NT2/D1 (cell line): ENCODE results near the gene ANAPC10.

Source experiments
- DNase-seq: peaks from one replicate; pipeline ENCODE4 v3.0.0-alpha.2; 2011; ENCODE audit warnings: low read depth, low spot score
- H3K27me3 ChIP-seq: 2 replicates; pipeline ENCODE4 v1.6.0; 2011; ENCODE audit warnings: mild to moderate bottlenecking; ENCODE audit not compliant: insufficient read length, insufficient read depth
- H3K36me3 ChIP-seq: 2 replicates; pipeline ENCODE4 v1.6.1; 2011; ENCODE audit warnings: mild to moderate bottlenecking, low read length, mixed read lengths; ENCODE audit not compliant: insufficient read depth, insufficient read length
- H3K4me1 ChIP-seq: 2 replicates; pipeline ENCODE4 v1.5.1; 2011; ENCODE audit not compliant: insufficient read depth, insufficient read length
- H3K4me3 ChIP-seq: 2 replicates; pipeline ENCODE4 v1.5.1; 2011; ENCODE audit warnings: low read depth; ENCODE audit not compliant: insufficient read length
- H3K9ac ChIP-seq: 2 replicates; pipeline ENCODE4 v1.6.0; 2011; ENCODE audit warnings: low read depth; ENCODE audit not compliant: insufficient read length
- H3K9me3 ChIP-seq: 2 replicates; pipeline ENCODE4 v1.5.1; 2011; ENCODE audit warnings: mild to moderate bottlenecking, low read length; ENCODE audit not compliant: insufficient read depth
- SUZ12 ChIP-seq: IDR thresholded peaks from 2 replicates; pipeline ENCODE4 v1.6.1; 2011; ENCODE audit not compliant: insufficient read length, insufficient read depth; ENCODE audit errors: extremely low read depth
- YY1 ChIP-seq: IDR thresholded peaks from 2 replicates; pipeline ENCODE4 v1.6.1; 2011; ENCODE audit not compliant: insufficient read length, insufficient read depth
- ZNF274 ChIP-seq: IDR thresholded peaks from 2 replicates; pipeline ENCODE4 v1.6.1; 2011; ENCODE audit warnings: mild to moderate bottlenecking, low read depth, low read length

ANAPC10 gene

GRCh38 chr4:144969821-144970220 is 128.2 kb downstream of the ANAPC10 start:
- Histone ChIP-seq H3K27me3 (no peaks in the 10 kb centered on the region), H3K9me3 (no peaks in the 10 kb centered on the region)

GRCh38 chr4:144968606-144969005 is 129.4 kb downstream of the ANAPC10 start:
- H3K4me1 ChIP-seq = no peaks in the 10 kb centered on the region
- TF ChIP-seq SUZ12 = no peak
- TF ChIP-seq YY1 = no peak
- TF ChIP-seq ZNF274 = no peak
- H3K27me3 ChIP-seq = no peaks in the 10 kb centered on the region
- H3K4me3 ChIP-seq = no peak overlapping the region
- no peaks in the 10 kb centered on the region for H3K36me3 ChIP-seq
- H3K9ac ChIP-seq = no peak overlapping the region
- H3K9me3 ChIP-seq = no peaks in the 10 kb centered on the region
- no peak for DNase-seq

More at GRCh38 chr4:144969821-144970220, 128.2 kb downstream of the ANAPC10 start:
- H3K36me3 ChIP-seq = no peaks in the 10 kb centered on the region
- H3K4me3 ChIP-seq = no peak overlapping the region
- DNase-seq = no peak
- no peak for TF ChIP-seq ZNF274
- H3K4me1 ChIP-seq = no peaks in the 10 kb centered on the region
- H3K9ac ChIP-seq = no peak overlapping the region

GRCh38 chr4:144967161-144967560 is 130.8 kb downstream of the ANAPC10 start:
- H3K36me3 ChIP-seq = no peaks in the 10 kb centered on the region
- H3K4me1 ChIP-seq = no peaks in the 10 kb centered on the region
- no peaks in the 10 kb centered on the region for H3K9me3 ChIP-seq
- H3K27me3 ChIP-seq = no peaks in the 10 kb centered on the region
- no peak overlapping the region for H3K9ac ChIP-seq
- DNase-seq = no peak
- H3K4me3 ChIP-seq = no peak overlapping the region
- TF ChIP-seq SUZ12 = no peak
- no peak for TF ChIP-seq YY1
- no peak for TF ChIP-seq ZNF274

- DNase-seq = no peak
- no peaks in the 10 kb centered on the region for H3K9me3 ChIP-seq
- TF ChIP-seq SUZ12 (no peak), YY1 (no peak), ZNF274 (no peak)
Observed at GRCh38 chr4:144962300-144962699, 135.7 kb downstream of the ANAPC10 start.

GRCh38 chr4:144955104-144955503 is 142.9 kb downstream of the ANAPC10 start:
- DNase-seq = peak; percentile 5
- Histone ChIP-seq H3K9me3 (peaks cover 15% of the 10 kb centered on the region), H3K4me1 (no peaks in the 10 kb centered on the region), H3K36me3 (no peaks in the 10 kb centered on the region), H3K27me3 (no peaks in the 10 kb centered on the region), H3K9ac (no peak overlapping the region), H3K4me3 (no peak overlapping the region)
- no peak for TF ChIP-seq ZNF274
- no peak for TF ChIP-seq YY1
- no peak for TF ChIP-seq SUZ12

More at GRCh38 chr4:144962300-144962699, 135.7 kb downstream of the ANAPC10 start:
- H3K27me3 ChIP-seq = no peaks in the 10 kb centered on the region
- no peaks in the 10 kb centered on the region for H3K4me1 ChIP-seq
- H3K36me3 ChIP-seq = no peaks in the 10 kb centered on the region
- no peak overlapping the region for H3K4me3 ChIP-seq
- no peak overlapping the region for H3K9ac ChIP-seq

GRCh38 chr4:144954230-144954629 is 143.8 kb downstream of the ANAPC10 start:
- TF ChIP-seq YY1 (peak; percentile 2), SUZ12 (no peak)
- H3K4me3 ChIP-seq = no peak overlapping the region
- H3K36me3 ChIP-seq = no peaks in the 10 kb centered on the region
- H3K9me3 ChIP-seq = peaks cover 15% of the 10 kb centered on the region
- peak; percentile 57 for DNase-seq
- H3K27me3 ChIP-seq = no peaks in the 10 kb centered on the region
- H3K4me1 ChIP-seq = no peaks in the 10 kb centered on the region
- H3K9ac ChIP-seq = no peak overlapping the region

- no peaks in the 10 kb centered on the region for H3K27me3 ChIP-seq
- no peak overlapping the region for H3K4me3 ChIP-seq
- no peak for TF ChIP-seq ZNF274
- no peak for TF ChIP-seq SUZ12
- TF ChIP-seq YY1 = no peak
- H3K36me3 ChIP-seq = no peaks in the 10 kb centered on the region
- H3K4me1 ChIP-seq = no peaks in the 10 kb centered on the region
- DNase-seq = no peak
- H3K9ac ChIP-seq = no peak overlapping the region
- peaks cover 11% of the 10 kb centered on the region for H3K9me3 ChIP-seq
Observed at GRCh38 chr4:144948421-144948820, 149.6 kb downstream of the ANAPC10 start.

GRCh38 chr4:144948009-144948408 is 150.0 kb downstream of the ANAPC10 start:
- Histone ChIP-seq H3K9me3 (peaks cover 7% of the 10 kb centered on the region), H3K9ac (no peak overlapping the region), H3K4me1 (no peaks in the 10 kb centered on the region), H3K36me3 (no peaks in the 10 kb centered on the region), H3K4me3 (no peak overlapping the region), H3K27me3 (no peaks in the 10 kb centered on the region)
- no peak for DNase-seq
- TF ChIP-seq SUZ12 = no peak
- TF ChIP-seq ZNF274 = no peak
- no peak for TF ChIP-seq YY1
